GM18502 (cell line): ENCODE measurements around the gene FAAH.

Experiments
- ATAC-seq: cut with Tn5 transposase; IDR thresholded peaks from one replicate; pipeline ENCODE4 v1.9.1; 2021; ENCODE audit warnings: mild to moderate bottlenecking; ENCODE audit not compliant: unreplicated experiment, poor library complexity

FAAH gene

DNA sequence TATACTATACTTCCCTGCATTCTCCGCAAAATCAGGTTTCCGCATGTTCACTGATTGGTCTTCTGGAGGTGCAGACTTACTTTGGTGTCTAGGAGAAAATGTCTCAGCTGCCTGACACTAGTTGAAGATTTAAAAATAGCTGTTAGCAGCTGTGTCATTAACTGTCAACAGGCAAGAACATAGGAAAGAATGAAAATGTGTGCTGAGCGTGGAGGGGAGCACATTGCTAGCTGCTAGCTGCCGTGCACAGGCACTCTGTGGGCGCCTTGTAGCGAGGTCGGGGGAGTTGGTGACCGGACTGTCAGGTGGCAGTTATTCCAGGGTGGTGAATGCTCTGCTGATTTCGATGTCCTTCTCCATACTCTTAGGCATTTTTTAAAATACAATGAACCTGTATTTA, 5.2 kb downstream of the FAAH start:
- ATAC-seq = no peak

DNA sequence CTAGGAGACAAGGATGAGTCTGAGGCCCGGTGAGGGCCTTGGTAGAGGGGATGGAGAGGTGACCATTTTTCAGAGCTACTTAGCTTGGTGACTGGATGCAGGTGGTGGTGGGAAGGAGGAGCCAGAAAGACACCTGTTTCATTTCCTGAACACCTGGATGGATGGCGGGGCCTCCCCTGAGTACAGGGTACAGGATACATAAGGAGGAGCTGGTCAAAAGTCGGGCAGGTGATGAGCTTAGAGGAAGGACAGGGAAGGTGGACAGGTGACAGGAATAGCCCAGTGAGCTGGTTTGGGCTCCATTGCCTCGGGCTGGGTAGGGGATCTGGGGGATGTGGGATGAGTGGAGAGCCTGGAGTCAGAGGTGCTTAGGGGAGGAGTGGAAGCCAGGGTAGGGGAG, 6.3 kb downstream of the FAAH start:
- ATAC-seq = no peak

- no peak for ATAC-seq
Observed at GRCh38 chr1:46401154-46401913, 7.2 kb downstream of the FAAH start.

DNA sequence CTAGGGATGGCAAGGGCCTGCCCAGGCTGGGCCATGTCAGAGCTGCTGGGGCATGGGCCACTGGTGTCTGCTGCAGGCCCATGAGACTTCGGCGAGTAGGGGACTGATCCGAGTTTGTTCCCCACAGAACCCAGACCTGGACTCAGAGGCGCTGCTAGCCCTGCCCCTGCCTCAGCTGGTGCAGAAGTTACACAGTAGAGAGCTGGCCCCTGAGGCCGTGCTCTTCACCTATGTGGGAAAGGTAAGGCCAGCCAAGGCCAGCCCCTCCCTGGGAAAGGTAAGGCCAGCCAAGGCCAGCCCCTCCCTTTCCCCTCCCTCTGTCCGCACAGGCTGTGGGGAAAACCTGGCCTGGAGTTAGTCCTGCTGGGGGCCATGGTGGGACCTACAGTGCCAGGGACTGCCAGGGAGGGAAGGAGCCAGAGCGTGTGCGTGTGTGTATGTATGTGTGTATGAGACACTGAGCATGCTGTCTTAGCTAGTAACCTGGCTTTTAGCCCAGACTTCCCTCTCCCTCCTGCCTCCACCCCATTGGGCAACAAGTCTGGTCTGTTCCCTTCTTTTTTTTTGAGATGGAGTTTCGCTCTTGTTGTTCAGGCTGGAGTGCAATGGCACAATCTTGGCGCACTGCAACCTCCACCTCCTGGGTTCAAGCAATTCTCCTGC, 8.0 kb downstream of the FAAH start:
- no peak for ATAC-seq

GRCh38 chr1:46403916-46404315, 9.8 kb downstream of the FAAH start:
- no peak for ATAC-seq

- ATAC-seq = no peak
Observed at GRCh38 chr1:46404482-46405196, 10.5 kb downstream of the FAAH start.

DNA sequence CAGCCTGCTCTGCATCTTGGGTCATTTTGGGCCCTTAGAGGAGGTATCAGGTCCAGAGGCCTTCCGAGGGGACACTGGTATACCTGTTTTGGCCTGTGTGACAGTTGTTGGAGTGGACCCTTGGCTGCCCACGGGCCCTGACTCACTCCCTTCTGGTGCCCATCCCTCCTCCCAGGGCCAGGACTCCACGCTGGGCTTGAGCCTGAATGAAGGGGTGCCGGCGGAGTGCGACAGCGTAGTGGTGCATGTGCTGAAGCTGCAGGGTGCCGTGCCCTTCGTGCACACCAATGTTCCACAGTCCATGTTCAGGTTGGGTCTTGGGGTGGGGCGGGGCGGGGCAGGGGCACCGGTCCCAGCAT, 11.1 kb downstream of the FAAH start:
- ATAC-seq = no peak

DNA sequence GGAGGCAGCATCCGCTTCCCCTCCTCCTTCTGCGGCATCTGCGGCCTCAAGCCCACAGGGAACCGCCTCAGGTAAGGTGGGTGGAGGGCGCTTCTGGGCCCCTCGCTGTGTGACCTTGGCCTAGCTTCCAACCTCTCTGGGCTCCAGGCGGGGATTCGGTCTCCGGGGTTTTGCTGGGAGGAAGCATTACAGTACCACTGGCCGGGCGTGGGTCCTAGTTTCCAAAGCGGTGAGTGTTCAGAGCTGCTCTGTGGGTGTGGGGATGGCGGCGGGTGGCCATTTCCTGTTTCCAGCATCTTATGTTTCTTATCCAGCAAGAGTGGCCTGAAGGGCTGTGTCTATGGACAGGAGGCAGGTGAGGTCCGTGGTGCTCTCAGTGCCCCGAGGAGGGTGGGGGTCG, 11.6 kb downstream of the FAAH start:
- no peak for ATAC-seq

DNA sequence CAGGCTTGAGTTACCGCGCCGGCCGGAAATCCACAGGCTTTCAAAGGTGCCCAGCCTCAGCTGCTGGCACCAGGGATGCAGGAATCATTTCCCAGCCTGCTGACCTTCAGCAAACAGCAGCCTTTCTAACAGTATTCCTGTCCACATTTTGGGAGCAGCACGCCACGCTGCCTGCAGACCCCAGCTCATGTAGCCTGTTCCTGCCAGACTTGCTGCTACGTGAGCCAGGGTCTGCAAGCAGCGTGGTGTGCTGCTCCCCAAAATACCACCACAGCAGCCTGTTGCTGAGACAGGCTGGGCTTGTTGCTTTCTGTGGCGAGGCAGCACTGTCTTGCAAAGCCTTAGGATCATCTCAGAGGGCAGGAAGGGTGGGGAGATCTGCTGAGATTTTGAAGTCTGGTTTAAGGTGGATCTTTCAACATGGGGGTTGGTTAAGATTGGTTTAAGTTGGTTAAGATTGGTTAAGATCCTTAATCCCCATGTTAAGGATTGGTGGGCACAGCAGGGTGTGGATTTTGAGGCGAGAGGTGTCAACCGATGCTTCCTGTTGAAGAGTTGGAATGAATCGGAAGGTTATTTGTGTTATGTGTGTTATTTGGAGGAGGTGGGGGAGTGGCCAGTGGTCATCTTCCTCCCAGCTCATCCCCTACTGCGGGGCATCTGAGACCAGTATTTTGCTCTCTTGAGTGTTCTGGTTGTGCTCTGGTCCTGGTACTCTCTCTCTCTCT, 12.9 kb downstream of the FAAH start:
- ATAC-seq = no peak

GRCh38 chr1:46407636-46408035, 13.5 kb downstream of the FAAH start:
- no peak for ATAC-seq

DNA sequence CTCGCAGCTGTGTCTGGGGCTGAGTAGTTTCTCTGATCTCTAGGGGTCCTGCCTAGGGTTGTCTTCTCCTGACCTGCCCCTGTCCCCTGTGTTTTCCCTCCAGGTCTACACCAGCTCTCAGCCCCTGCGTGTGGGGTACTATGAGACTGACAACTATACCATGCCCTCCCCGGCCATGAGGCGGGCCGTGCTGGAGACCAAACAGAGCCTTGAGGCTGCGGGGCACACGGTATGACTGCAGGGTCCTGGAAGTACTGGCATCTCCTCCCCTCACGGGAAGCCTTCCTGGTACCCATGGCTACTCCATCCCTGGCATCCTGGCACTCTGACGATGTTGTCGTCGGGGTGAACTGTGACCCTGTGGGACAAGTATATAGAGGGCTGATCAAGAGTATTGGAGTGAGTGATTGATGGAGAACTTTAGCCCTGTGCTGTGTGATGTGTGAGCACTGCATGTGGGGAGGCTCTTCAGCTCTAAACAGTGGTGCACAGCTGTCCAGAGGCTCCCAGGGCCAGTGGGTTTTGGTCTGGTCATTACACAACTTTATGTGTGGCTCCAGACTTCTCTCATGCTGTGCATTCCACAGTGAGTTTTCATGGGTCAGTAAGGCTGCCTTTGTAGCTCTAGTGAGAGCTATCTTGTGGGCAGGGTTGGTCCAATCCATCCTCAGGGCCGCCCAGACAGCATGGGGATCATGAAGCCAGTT, 14.4 kb downstream of the FAAH start:
- no peak for ATAC-seq

DNA sequence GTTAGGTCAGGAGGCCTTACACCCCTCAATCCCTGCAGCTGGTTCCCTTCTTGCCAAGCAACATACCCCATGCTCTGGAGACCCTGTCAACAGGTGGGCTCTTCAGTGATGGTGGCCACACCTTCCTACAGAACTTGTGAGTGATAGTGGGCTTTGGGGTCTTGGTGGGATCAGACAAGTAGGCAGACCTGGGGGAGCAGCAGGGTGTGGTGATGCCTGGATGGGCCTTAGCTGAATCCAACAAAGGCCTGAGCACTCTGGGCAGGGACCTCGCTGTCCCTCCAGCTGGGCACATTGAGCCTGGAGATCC, 14.9 kb downstream of the FAAH start:
- no peak for ATAC-seq

GRCh38 chr1:46410156-46411009, 16.3 kb downstream of the FAAH start:
- ATAC-seq = no peak

DNA sequence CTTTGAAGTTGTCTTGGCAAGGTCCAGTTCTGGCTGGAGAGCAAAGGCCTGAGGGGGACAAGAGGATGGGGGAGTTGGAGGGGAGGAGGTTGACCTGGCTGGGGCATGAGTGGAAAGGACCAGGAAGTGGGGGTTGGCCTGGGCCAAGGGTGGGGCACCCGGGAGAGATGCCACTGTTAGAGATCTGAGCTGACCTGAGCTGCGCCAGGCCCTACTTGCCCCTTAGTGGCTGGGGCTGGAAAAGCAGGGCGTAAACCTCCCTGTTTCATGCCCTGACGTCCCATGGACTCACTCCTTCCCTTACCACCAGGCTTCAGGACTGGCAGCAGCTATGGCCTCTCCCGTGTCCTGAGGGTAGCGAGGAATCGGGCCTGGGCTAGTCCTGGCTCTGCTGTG, 16.9 kb downstream of the FAAH start:
- ATAC-seq = no peak

DNA sequence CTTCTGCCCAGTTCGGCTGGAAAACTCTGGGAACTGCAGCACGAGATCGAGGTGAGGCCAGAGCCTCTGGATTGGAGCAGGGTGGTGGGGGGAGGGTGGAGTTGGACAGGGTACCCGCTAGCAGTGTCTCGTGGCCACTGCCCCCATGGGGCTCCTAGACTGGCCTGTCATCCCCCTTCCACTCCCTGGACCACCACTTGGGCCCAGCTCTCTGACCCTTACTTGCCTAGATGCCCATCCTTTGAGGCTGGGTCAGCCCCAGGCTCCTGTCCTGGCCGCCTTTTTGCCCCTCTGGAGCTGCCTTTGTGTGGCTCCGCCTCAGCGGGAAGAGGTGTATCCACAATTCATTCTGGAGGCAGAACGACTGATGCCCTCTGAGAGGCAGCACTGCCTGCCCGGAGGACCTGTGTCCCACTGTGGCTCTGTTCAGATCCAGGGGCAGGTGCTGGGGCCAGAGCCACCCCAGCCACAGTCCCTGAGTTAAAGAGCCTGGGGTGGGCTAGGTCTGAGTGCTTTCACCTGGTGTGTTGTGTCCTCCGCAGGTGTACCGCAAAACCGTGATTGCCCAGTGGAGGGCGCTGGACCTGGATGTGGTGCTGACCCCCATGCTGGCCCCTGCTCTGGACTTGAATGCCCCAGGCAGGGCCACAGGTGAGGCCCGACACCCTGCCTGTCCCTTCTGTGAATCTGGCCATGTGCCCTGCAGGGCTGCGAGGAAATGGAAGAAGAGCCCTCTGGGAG, 17.7 kb downstream of the FAAH start:
- ATAC-seq = no peak

DNA sequence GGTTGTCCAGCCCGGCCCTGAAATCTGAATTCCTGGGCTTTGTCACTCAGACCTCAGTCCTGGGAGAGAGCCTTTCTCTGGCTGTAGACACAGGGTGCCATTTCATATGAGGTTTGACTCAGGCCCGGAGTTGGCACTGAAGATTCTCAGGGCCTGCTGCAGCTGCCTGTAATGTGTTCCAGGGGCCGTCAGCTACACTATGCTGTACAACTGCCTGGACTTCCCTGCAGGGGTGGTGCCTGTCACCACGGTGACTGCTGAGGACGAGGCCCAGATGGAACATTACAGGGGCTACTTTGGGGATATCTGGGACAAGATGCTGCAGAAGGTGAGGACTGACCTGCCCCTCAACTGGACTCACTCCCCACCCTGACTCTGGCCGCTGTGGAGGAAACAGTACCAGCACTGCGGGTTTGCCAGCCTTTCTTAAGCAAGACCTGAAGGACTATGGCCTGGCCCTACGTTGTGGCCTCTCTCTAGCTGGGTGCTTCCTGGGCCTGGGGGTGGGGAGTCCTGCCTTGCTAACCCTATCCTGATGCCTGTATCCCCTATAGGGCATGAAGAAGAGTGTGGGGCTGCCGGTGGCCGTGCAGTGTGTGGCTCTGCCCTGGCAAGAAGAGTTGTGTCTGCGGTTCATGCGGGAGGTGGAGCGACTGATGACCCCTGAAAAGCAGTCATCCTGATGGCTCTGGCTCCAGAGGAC, 18.9 kb downstream of the FAAH start:
- ATAC-seq = no peak

GRCh38 chr1:46413596-46413985, 19.5 kb downstream of the FAAH start:
- ATAC-seq = peak; percentile 80

DNA sequence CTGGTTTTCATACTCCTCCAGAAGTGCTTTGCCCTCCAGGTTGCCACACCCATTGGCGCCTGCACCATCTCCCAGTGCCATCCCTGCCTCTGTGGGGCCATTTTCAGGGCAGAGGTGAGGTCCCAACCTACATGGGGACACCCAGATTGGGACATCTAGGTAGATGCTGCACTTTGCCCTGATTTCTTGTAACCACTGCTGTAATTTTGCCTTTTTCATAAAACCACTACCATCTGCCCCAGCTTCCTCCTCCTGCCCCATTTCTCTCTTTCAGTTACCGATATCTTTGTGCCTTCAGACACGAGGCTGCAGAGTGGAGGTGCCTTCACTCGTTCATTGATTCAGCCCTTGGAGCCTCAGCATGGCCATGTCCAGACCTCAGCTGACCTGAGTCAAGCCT, 21.4 kb downstream of the FAAH start:
- no peak for ATAC-seq
